Activated T-cell treated with anti-CD3 and anti-CD28 coated beads, Interleukin-2, amount 50 U/mL, for 72 hours (primary cell): ENCODE data around the gene KRT86. TPM values are rescaled to one million over a fixed set of nuclear protein-coding genes. Genes with fewer than 3 reads are reported as not detected.
"Not testable (repeated sequence)": the region's sequence is repeated elsewhere in the genome, so short reads cannot be mapped to it uniquely, and the experiment has no call there.

Experiments used
- ATAC-seq, 2 donors: fragments of 150-1000 bp; cut with Tn5 transposase; replicated peaks in 1 of 2; 2 replicates each; pipeline ENCODE4 v1.10.0; 2021; ENCODE audit warnings: moderate library complexity in 2 of 2, mild to moderate bottlenecking in 1 of 2
- DNase-seq, 2 donors: peaks; one replicate each; pipeline ENCODE4 v3.0.0; 2021 to 2022; ENCODE audit warnings: mixed read lengths in 1 of 2
- H3K27ac Mint-ChIP-seq: one replicate; pipeline ENCODE4 v1.8.0; 2022; ENCODE audit warnings: mild to moderate bottlenecking, moderate library complexity, mixed read lengths
- H3K27me3 Mint-ChIP-seq: one replicate; pipeline ENCODE4 v1.8.0; 2022; ENCODE audit warnings: low read depth, mixed read lengths
- H3K36me3 Mint-ChIP-seq, 2 donors: one replicate each; pipeline ENCODE4 v1.8.0; 2022; ENCODE audit warnings: mixed read lengths in 2 of 2, mild to moderate bottlenecking in 1 of 2; ENCODE audit not compliant: insufficient read depth in 2 of 2
- H3K4me1 Mint-ChIP-seq: one replicate; pipeline ENCODE4 v1.8.0; 2022; ENCODE audit warnings: low read depth, mixed read lengths
- H3K4me3 Mint-ChIP-seq, 2 donors: one replicate each; pipeline ENCODE4 v1.8.0; 2022; ENCODE audit warnings: mild to moderate bottlenecking in 2 of 2, mixed read lengths in 2 of 2, moderate library complexity in 2 of 2
- H3K9me3 Mint-ChIP-seq, 2 donors: one replicate each; pipeline ENCODE4 v1.8.0; 2022; ENCODE audit warnings: mixed read lengths in 2 of 2
- total RNA-seq, 2 donors: library from RNA; stranded (reverse); gene quantifications; one replicate each; pipeline ENCODE4 v1.2.3, GENCODE V29; 2022

KRT86 gene
- total RNA-seq, 2 donors from 2014 or later, result 0.82 to 1.00 TPM

DNA sequence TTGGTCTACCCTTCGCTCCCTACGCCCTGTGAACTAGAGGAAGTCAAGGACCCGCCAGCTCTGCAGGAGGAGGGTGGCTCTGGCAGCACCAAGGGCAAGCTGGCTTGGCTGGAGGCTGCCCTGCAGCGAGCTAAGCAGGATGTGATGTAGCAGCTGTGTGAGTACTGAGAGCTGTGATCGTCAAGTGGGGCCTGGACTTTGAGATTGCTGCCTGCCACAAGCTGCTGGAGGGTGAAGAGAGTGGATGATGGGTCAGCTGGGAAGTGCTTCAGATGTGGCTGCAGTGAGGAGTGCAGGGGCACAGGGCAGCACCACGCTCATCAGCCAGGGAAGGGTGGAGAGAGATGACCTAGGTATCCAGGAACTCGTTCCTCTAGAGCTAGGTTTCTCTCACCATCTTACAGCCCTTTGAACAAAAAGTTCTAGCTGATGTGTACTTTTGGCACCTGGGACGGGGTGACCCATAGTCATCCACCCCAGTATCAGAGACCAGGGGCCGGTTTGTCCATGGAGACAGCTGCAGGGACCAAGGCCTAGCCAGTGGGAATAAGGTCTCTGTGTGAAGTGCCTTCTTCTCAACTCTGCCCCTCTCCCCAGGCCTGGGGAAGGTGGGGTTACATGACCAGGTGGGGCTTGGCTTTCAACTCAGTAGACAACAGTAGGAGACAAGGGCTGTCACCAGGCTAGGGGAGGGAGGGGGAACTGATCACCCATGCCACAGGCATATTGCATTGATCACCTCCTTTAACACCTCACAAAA lies 3.2 kb downstream of the KRT86 start:
- Mint-ChIP-seq H3K4me3 (no peak overlapping the region), H3K9me3 (no peaks in the 10 kb centered on the region), H3K27ac (no peak overlapping the region), H3K27me3 (peaks cover 46% of the 10 kb centered on the region), H3K36me3 (no peaks in the 10 kb centered on the region), H3K4me1 (peaks cover 19% of the 10 kb centered on the region)
- no peak for ATAC-seq
- DNase-seq, result no peak

DNA sequence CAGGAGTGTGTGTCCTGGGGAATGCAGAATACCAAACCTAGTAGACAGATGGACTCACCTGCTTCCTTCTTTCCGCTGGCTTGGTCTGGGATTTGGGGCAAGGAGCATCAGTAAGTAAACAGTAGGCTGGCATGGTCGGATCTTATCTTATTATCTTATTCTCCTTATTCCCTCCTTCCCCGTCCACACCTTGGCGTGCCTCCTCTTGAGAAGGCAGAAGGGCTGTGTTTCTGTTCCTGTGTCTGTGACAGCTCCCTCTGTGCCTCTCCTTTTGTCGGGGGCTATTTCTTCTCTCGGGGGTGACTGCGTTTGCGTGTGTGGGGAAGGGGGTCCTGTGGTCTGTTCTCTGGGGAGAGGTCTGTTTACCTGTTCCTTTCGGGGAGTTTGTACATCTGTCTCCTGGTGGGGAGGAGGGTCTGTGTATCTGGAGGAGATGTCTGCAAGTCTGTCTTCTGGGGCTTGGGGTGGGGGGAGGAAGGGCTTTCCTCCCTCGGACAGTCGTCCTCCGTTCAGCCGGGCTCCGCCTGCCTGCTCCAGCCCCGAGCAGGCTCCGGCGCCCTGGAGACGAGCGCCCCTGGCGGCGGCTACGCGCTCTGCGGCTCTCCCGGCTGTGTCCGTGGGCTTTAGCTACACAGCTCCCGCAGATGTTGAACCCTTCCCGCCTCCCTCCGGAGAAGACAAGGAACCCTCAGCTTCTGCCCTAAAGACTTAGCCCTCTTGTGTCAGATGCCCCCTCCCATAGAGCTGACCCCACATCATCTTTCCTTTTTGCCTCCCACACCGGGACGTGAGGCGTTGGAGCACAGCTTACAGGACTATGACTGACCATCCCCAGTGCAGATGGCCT lies 4.4 kb downstream of the KRT86 start:
- Mint-ChIP-seq H3K27me3 (peaks cover 49% of the 10 kb centered on the region), H3K4me1 (peaks cover 19% of the 10 kb centered on the region), H3K4me3 (peak overlapping the region; percentile 47 to 51), H3K27ac (no peak overlapping the region), H3K36me3 (no peaks in the 10 kb centered on the region), H3K9me3 (no peaks in the 10 kb centered on the region)
- ATAC-seq (peak; percentile 95 to 96), DNase-seq (peak; percentile 75 to 86)

DNA sequence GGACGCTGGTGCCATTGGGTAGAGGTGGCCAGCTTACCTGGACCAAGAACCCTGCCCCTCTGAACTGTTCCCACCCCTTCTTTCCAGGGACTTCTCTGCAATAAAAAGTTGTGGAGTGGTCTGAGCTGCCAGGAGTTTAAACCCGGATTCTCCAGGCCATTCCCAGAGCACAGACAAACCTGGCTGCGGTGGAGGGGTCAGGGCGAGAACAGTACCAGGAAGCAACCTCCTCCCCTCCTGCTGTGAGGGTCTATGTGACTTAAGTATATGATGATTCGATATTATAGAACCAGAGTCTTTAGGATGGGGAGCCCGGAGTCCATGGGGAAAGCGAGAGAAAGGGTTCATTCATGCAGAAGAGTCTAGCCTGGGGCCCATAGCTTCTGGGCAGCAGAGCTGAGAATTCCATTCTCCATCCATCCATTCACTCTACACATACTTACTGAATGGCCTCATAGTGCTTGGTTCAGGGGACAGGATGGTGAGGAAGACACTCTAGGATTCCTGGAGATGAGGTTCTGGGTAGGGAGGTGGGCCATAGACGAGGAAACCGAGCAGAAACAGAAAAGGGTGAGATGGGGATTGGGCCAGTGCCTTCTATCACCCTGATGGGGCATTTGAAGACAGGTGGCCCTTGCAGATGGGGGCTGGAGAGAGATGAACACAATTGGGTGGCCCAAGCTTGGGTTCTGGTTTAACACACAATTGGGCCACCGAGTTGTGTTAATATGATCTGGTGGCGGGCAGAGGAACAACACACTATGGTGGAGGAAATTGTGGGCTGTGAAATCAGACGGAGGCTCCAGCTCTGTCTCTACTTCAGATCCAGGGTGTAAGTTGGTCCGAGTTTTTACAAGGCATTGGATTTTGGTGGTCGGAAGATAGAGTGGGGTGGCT lies 5.2 kb downstream of the KRT86 start:
- Mint-ChIP-seq H3K4me3 (no peak overlapping the region), H3K27me3 (peaks cover 42% of the 10 kb centered on the region), H3K9me3 (no peaks in the 10 kb centered on the region), H3K27ac (no peak overlapping the region), H3K36me3 (no peaks in the 10 kb centered on the region), H3K4me1 (peaks cover 19% of the 10 kb centered on the region)
- no peak for DNase-seq
- no peak for ATAC-seq

DNA sequence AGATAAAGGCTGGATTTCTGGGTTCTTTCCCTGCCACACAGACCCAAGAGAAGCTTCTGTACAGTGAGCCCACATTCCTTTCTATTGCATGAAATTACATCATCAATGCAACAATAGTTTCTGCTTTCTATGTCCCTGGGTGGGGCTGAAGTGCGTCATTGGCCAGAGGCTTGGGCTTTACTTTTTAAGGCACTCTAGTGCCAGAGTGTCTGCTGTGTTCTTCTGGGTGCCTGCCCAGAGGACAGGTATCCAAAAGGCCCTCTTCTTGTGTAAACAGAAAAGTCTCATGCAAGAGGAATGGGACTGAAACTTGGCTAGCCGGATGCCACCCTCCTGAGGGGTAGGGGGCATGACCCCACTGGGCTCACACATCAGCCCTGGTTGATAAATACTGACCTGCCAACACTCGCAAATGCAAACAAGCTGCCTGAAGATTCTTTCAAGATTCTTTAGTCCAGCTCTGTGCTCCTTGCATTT lies 5.9 kb downstream of the KRT86 start:
- no peak overlapping the region for H3K4me3 Mint-ChIP-seq
- H3K4me1 Mint-ChIP-seq, result peaks cover 19% of the 10 kb centered on the region
- no peak for DNase-seq
- no peak for ATAC-seq
- no peak overlapping the region for H3K27ac Mint-ChIP-seq
- no peaks in the 10 kb centered on the region for H3K36me3 Mint-ChIP-seq
- H3K27me3 Mint-ChIP-seq, result peaks cover 38% of the 10 kb centered on the region
- H3K9me3 Mint-ChIP-seq, result no peaks in the 10 kb centered on the region

DNA sequence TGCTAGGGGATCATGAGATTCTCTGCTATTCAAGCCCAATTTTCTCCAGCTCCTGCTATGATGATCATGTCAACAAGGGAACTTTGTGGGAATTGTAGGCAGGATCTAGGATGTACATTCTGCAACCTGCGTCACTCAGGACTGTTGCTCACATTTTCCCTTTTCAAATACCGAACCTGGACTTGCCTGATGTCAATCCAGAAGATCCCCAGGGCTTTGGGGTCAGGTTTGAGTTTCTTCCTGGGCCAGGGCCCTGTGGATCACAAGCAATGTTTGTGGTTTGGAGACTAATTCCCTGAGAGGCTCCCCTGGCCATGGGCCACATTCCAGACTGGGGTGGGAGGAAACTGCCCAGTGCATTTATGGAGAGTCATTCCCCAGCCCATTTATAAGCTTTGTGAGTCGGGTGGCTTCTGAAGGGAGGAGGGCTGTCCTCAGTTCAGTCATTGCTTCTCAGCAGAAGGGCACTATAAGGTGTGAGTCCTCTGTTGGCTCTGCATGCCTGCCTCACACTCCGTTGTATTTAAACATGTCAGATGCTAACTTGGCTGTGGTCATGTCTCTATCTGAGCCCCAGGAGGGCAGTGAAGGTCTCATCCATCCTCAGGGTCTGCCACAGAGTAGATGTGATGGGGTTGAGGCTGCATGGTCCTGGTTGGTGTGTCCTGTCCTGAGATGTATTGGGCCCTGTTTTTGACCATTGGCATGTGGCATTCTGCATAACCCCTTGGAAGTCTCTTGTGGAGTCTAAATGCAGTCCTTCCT lies 6.5 kb downstream of the KRT86 start:
- no peak overlapping the region for H3K4me3 Mint-ChIP-seq
- no peak for DNase-seq
- H3K9me3 Mint-ChIP-seq, result no peaks in the 10 kb centered on the region
- H3K4me1 Mint-ChIP-seq, result peaks cover 19% of the 10 kb centered on the region
- ATAC-seq, result no peak
- H3K27me3 Mint-ChIP-seq, result peaks cover 38% of the 10 kb centered on the region
- no peak overlapping the region for H3K27ac Mint-ChIP-seq
- H3K36me3 Mint-ChIP-seq, result no peaks in the 10 kb centered on the region

DNA sequence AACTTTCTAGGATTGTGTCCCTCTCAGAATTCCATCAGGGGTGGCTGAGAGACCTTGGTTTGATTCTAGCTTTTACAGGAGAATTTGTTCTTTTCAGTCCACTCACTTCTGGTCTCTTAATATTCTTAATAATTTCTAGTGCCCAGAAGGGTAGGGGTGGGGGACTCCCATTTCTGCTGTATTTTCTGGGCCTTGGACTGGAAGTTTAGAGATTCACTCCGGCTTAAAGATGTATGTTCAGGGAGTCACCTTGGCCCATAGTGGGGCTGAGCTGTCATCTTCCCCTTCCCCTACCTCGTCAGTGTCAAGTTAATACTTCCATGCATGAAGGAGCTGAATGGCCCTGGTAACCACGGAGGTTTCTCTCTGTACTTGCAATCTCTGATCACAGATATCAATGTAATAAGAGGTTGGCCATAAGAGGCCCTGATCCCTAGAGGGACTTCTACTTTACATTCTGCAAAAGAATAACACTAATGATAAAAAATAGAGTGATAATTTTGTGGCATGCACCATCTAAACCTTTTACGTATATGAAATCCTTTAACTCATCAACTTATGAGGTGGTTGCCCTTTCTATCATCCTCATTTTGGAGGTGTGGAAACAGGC lies 10.2 kb downstream of the KRT86 start:
- no peaks in the 10 kb centered on the region for H3K36me3 Mint-ChIP-seq
- ATAC-seq (no peak), DNase-seq (no peak)
- H3K4me1 Mint-ChIP-seq, result peaks cover 13% of the 10 kb centered on the region
- no peak overlapping the region for H3K4me3 Mint-ChIP-seq
- no peak overlapping the region for H3K27ac Mint-ChIP-seq
- H3K9me3 Mint-ChIP-seq, result no peaks in the 10 kb centered on the region
- H3K27me3 Mint-ChIP-seq, result peaks cover 20% of the 10 kb centered on the region

DNA sequence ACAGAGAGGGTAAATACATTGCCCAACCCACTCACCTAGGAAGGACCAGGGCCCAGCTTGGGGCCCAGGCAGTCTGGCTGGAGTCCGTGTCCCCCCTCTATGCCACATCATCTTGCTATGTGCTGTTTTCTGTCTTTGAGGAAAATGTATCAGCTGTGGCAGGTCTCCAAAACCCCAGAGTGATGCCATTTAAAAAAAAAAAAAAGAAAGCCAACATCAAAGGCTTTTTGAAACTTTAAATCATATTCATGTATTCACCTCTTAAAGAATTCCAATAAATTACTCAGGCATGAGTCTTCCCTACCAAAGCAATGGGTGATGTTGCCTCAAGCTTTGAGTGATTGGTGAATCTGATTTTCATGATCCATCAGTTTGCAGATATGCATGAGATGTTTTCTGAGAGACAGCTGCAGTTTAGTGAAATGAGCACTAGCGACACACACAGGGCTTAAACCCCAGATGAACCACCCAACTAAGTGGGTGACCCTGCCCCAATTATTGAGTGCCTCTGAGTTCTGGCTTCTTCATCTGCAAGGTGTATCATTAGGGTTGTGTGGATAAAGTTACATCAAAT lies 10.8 kb downstream of the KRT86 start:
- H3K4me3 Mint-ChIP-seq, result no peak overlapping the region
- no peak overlapping the region for H3K27ac Mint-ChIP-seq
- H3K36me3 Mint-ChIP-seq, result no peaks in the 10 kb centered on the region
- ATAC-seq (no peak), DNase-seq (no peak)
- H3K9me3 Mint-ChIP-seq, result no peaks in the 10 kb centered on the region
- peaks cover 9% of the 10 kb centered on the region for H3K4me1 Mint-ChIP-seq
- H3K27me3 Mint-ChIP-seq, result peaks cover 14% of the 10 kb centered on the region

DNA sequence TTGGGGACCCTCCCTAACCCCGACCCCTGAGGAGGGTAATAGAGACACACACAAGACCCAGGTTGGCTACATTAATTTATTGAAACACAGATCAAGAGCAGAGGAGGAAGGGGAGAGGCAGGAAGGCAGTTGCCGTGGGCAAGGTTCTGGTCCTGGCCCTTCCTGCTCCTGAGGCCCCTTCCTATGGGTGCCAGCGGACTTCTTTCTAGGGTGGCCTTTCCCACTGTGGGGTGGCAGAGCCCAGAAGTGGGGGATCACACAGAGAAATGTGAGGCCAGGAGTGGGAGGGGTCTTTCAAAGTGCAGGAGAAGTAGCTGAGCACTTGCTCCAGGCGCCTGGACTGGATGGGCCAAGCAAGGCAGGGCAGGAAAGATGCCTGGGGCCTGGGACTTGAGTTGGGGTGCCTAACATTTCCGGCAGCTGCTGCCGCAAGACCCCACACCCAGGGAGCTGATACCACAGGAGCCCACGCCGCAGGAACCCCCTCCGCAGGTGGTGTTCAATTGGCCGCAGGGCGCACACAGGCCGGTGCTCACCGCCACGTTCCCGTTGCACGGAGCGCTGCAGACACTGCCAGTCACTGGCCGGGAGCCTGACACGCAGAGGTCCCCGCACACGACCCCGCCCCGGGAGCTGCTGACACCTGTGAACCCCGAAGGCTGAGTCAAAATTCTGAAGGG lies 11.5 kb downstream of the KRT86 start:
- Mint-ChIP-seq H3K27me3 (peaks cover 14% of the 10 kb centered on the region), H3K36me3 (no peaks in the 10 kb centered on the region), H3K27ac (no peak overlapping the region), H3K9me3 (no peaks in the 10 kb centered on the region), H3K4me1 (peaks cover 9% of the 10 kb centered on the region), H3K4me3 (no peak overlapping the region)
- ATAC-seq (no peak), DNase-seq (no peak)

DNA sequence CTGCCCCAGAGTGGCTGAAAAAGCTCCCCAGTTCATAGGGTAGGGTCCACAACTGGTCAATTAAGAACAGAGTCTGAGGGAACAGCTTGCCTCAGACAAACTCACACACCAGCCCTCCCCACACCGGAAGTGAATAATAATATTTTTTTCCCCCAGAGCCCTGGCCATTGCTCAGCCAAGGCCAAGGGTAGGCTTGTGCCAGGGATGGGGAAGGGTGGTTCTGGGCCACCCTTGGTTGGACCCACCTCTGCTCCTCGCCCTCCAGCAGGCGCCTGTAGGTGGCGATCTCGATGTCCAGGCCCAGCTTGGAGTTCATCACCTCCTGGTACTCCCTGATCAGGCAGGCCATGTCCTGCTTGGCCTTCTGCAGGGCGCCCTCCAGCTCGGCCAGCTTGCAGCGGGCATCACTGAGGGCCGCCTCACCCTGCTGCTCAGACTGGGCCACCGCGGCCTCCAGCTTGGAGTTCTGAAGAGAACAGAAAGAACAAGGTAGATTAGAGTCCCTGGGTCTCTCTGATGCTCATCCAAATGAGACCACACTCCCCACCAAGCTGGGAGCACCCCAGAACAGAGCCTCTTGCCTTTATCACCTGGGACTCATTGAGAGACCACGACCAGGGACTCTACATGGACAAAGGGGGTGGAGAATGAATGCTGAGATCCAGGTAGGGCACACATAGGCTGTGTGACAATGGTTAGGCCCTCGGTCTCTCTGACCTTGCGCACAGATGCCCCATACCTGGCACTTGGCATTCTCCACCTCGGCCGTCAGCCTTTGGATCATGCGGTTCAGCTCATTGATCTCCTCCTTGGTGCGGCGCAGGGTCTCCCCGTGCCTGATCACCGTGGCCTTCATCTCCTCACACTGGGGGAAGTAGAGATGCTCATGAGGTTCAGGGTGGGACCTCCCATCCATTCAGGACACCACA lies 12.7 kb downstream of the KRT86 start:
- not testable (repeated sequence) for H3K9me3 Mint-ChIP-seq, DNase-seq, H3K36me3 Mint-ChIP-seq, H3K27ac Mint-ChIP-seq, H3K4me3 Mint-ChIP-seq, H3K4me1 Mint-ChIP-seq, ATAC-seq
- peaks cover 20% of the 10 kb centered on the region for H3K27me3 Mint-ChIP-seq

DNA sequence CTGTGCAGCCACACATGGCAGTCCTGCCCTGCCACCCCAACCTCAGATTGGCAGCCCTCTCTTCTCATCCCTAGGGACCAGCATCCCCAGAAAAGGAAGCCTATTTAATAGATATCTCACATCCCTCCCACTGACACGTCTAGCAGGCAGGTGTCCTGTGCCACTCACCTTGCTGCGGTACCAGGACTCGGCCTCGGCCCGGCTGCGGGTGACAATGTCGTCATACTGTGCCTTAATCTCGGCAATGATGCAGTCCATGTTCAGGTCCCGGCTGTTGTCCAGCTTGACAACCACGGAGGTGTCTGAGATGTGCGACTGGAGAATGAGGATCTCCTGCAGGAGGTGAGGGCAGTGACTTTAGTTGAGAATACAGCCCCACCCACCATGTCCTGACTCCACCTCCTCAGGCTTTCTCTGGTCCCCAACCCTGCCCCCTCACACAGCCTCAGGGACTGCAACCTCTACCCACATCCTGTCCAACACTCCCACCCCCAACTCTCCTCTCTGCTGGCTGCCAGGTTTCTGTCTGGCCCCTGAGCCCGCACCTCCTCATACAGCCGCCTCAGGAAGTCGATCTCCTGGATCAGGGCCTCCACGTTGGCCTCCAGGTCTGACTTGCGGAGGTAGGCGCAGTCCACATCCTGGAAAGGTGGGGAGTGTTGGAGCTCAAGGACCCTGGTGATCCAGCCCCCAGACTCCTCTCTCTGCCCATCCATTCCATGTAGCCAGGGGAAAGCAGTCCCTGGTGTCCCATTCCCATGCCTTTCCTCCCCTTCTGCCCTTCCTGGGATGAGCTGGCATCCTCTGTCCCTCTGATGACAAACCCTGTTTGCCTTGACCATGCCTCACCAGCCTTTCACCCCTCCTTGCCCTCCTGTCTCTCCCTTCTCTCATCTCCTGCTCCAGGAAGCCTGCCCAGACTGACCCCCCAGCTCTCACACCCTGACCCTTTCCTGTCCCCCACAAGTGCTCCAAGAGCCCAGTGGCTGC lies 13.7 kb downstream of the KRT86 start:
- H3K27me3 Mint-ChIP-seq, result peaks cover 14% of the 10 kb centered on the region
- H3K9me3 Mint-ChIP-seq, DNase-seq, H3K4me3 Mint-ChIP-seq, H3K36me3 Mint-ChIP-seq, H3K4me1 Mint-ChIP-seq, H3K27ac Mint-ChIP-seq: not testable (repeated sequence)
- peak; percentile 62 for ATAC-seq
